TTC549 (cell line): Measurements from ENCODE around the gene RASAL3.

Experiments used
- FAIRE-seq: peaks from 2 replicates; lab custom pipeline; 2012; peaks lifted over from hg19 to GRCh38; lab: Jason Lieb, UNC

RASAL3 gene

GRCh38 chr19:15432629-15433518, 31.5 kb downstream of the RASAL3 start:
- no peak for FAIRE-seq

GRCh38 chr19:15432018-15432494, 32.3 kb downstream of the RASAL3 start:
- FAIRE-seq, result no peak

GRCh38 chr19:15431396-15432017, 32.8 kb downstream of the RASAL3 start:
- FAIRE-seq, result no peak

GRCh38 chr19:15430526-15431120, 33.7 kb downstream of the RASAL3 start:
- FAIRE-seq, result no peak

GRCh38 chr19:15429825-15430467, 34.4 kb downstream of the RASAL3 start:
- no peak for FAIRE-seq

GRCh38 chr19:15428956-15429824, 35.2 kb downstream of the RASAL3 start:
- FAIRE-seq, result no peak

- FAIRE-seq, result no peak
These were observed 36.3 kb downstream of the RASAL3 start for GRCh38 chr19:15427991-15428471.

GRCh38 chr19:15427350-15427700, 37.0 kb downstream of the RASAL3 start:
- no peak for FAIRE-seq

- no peak for FAIRE-seq
These were observed 37.6 kb downstream of the RASAL3 start for GRCh38 chr19:15426485-15427349.

GRCh38 chr19:15425321-15425950, 38.9 kb downstream of the RASAL3 start:
- FAIRE-seq, result no peak

- no peak for FAIRE-seq
These were observed 39.6 kb downstream of the RASAL3 start for GRCh38 chr19:15424692-15425272.

- FAIRE-seq, result no peak
These were observed 40.2 kb downstream of the RASAL3 start for GRCh38 chr19:15424121-15424520.

- FAIRE-seq, result no peak
These were observed 41.2 kb downstream of the RASAL3 start for GRCh38 chr19:15423130-15423529.

- no peak for FAIRE-seq
These were observed 41.9 kb downstream of the RASAL3 start for GRCh38 chr19:15422296-15423075.

- FAIRE-seq, result no peak
These were observed 42.6 kb downstream of the RASAL3 start for GRCh38 chr19:15421721-15422260.

- FAIRE-seq, result no peak
These were observed 43.1 kb downstream of the RASAL3 start for GRCh38 chr19:15421136-15421695.

- no peak for FAIRE-seq
These were observed 44.8 kb downstream of the RASAL3 start for GRCh38 chr19:15419413-15420025.
